HG02870 (cell line): ENCODE data around the gene ASIC4.

ENCODE experiments used
- ATAC-seq: cut with Tn5 transposase; IDR thresholded peaks from one replicate; pipeline ENCODE4 v1.9.1; 2021; ENCODE audit warnings: mild to moderate bottlenecking, moderate library complexity; ENCODE audit not compliant: unreplicated experiment

ASIC4 gene

DNA sequence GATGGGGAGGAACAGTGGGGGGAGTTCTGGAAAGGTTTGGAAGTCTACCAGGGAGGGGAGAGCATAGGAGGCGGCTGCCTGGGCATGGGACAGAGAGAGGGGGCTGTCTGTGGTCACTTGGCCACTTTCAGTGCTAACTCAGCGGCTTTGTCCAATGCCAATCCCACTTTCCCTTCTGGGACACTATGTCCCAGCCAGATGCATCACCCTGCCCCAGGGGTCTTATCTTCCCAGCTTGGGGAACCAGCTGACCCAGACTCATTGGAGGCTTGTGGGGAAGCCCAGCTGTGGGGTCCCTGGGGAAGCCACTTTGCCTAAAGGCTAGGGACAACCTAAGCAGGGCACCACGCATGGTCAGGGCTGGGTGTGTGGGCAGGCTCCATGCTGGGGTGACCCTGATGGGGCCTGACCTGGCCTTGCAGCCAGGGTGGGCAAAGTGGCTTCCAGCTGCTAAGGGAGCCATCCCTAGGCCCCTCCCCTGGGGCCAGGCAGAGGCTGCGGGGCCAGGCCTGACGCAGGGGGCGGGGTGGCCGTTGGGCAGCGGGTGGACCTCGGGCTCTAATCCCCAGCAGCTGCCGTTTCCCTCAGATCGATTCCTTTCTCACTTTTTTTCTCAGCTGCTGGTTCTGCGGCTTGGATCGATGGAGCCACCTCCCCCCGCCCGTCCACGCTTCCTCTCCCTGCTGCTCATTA, 1.6 kb upstream of the ASIC4 start:
- no peak for ATAC-seq

DNA sequence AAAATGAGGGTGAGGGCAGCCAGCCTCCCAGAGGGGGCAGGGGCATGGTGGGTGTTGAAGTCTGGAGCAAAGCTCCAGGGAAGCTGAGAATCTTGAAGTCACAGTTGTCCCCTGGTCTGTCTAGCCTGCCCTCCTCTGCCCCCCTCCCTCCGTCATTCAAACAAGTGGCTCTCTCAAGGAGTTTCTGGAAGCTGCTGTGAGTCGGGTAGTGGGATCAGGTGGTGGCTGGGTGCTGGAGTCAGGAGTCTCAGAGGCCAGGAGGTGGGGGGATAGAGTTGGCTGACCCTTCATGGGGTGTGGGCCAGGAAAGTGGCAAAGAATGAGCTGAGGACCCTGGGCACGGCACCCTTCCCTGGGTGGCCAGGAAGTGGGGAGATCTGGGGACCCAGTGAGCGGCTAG, 495 bp upstream of the ASIC4 start:
- ATAC-seq: no peak

- no peak for ATAC-seq
Measured at GRCh38 chr2:219514836-219515235, 554 bp downstream of the ASIC4 start.

DNA sequence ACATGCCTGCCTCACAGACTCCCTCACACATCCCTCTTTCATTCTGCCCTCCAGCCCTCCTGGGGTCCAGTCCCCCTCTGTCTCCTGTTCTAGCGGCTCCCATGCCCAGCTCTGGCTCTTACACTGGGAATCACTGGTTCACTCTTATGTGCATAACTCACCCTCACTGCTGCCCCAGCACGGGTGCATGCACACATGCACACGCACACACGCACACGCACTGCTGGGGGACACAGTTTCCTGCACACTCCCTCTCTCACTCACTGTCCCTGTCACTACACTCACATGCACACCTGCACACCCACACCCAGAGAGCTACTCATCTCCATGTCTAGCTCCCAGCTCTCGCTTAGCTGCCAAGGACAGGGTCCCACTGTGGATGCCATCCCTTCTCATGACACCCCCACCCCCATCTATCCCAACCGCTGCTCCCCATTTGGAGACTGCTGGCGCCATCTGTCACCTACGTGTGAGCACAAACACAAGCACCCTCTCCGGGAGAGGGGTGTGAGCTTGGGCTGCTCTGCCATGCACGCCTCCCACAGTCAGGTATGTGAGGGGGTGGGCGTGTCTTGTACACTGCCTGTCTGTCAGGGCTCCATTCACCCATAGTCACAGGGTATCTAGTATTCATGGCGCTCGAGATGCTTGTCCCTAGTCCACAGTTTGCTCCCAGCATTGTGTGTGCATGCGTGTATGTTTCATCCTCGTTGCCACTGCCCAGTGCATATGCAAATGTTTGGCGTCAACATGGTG, 1.8 kb downstream of the ASIC4 start:
- no peak for ATAC-seq

GRCh38 chr2:219516888-219517287, 2.6 kb downstream of the ASIC4 start:
- ATAC-seq: no peak

DNA sequence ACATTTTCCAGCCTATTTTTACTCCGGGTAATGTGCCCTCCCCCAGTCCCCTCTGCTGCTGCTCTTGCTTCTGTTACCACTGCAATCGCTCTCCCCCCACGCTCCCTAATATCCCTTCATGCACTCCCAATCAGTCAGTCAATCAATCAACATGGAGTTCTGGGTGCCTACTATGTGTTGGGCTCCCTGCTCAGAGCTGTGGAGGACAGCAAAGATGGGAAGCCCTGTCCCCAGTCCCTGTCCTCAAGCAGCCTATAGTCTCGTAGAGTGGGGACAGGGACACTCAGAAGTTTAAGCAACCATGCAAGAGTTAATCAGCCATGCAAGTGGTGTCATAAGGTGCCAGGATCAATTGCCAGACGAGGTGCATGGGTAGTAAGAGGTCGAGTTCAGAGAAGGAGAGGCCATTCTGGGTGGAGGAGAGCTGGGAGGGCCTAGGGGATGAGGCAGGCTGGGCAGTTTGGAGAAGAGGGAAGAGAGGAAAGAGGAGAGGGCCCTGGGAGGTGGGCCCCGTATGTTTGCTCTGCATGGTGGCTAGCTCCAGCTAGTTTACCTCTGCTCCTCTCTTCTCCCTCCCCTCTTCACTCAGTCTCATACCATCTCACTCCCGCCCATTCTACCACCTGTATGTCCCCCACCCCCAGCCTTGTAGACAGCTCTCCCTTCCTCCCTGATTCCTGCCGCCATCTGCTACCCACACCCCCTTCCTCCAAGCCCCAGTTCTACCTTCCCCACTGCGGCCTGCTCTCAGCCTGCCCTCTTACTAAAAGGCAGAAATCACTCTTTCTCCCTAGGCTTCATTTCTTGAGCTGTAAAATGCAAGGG, 3.9 kb downstream of the ASIC4 start:
- no peak for ATAC-seq

DNA sequence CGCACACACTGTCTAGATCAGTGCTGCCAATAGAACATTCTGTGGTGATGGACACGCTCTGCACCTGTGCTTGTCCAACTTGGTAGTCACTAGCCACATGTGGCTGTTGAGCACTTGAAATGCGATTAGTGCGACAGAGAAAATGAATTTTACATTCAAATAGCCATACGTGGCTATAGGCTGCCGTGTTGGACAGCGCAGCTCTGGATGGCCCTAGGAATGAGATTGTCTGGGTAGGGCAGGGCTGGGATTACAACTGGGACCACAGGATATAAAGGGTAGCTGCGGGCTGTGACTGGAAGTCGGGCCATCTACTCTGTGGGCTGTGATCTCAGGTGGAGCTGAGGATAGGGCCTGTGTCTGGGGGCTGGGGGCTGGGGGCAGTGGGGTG, 5.2 kb downstream of the ASIC4 start:
- ATAC-seq: no peak

- no peak for ATAC-seq
Measured at GRCh38 chr2:219520079-219520478, 5.8 kb downstream of the ASIC4 start.

- no peak for ATAC-seq
Measured at GRCh38 chr2:219521066-219521880, 7.0 kb downstream of the ASIC4 start.

- ATAC-seq: no peak
Measured at GRCh38 chr2:219522111-219523030, 8.1 kb downstream of the ASIC4 start.

- no peak for ATAC-seq
Measured at GRCh38 chr2:219523031-219523671, 8.9 kb downstream of the ASIC4 start.

- no peak for ATAC-seq
Measured at GRCh38 chr2:219524817-219525216, 10.5 kb downstream of the ASIC4 start.

DNA sequence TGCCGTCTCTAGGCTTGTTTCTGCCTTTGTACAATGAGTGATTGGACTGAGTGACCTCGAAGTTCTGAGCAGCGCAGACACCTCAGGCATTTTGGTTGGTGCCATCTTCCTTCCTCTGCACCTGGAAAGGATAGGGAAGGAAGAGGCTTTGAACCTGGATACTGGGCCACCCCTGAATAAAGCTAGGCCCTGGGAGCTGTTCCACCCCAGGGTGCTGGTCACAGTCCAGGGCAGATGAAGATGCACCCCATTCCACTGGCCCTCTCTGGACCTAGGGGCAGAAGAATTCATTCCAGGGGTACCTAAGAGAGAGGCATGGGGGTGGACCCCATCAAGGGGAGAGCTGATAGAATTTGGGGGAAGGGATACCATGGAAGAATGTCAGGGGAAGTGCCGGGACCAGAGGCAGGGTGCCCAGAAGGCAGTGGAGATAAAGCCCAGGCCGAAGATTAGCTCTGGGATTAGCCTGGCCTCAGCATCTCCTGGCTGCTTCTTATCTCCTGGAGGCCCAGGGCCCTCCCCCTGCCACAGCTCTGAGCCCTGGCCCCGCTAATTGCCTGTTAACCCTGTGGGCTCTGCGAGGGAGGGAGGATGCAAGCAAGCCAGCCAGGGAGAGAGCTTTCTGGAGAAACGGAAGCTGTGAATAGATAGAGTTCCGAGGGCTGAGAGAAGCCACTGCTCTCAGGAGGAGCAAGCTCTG, 11.4 kb downstream of the ASIC4 start:
- ATAC-seq: no peak

DNA sequence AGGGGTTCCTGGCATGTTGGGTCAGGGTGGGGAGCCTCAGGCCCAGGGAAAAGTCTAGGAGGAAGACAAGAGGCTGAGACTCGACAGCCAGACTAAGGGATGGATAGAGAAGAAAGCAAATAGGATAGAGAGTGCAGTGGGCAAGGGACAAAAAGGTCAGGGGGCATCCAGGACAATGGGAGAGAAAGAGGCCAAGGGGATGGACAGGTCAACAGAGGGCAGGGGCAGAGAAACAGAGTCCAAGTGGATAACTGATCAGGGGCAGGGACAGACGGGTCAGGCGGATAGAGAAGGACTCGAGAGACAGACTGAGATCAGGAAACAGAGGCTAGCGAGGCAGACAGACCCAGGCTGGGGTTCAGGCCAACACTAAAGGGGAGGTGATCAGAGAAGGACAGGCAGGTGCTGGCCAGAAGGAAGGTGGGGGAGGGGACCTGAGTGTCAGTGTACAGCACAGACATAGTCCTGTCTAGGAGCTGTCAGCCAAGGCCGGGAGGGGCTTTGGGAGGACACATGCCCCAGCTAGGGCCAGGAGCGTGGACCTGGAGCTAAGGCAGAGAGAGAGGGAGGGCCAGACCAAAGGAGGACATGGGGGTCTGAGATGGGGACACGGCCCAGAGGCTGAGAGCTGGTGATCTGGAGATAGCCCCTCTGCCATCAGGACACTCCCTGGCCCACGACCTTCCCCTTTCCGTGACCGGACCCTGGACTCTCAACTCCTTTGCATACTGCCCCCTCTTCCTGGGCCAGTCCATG, 12.2 kb downstream of the ASIC4 start:
- ATAC-seq: no peak

GRCh38 chr2:219527076-219527394, 12.8 kb downstream of the ASIC4 start:
- ATAC-seq: no peak

GRCh38 chr2:219527472-219527871, 13.2 kb downstream of the ASIC4 start:
- ATAC-seq: no peak

DNA sequence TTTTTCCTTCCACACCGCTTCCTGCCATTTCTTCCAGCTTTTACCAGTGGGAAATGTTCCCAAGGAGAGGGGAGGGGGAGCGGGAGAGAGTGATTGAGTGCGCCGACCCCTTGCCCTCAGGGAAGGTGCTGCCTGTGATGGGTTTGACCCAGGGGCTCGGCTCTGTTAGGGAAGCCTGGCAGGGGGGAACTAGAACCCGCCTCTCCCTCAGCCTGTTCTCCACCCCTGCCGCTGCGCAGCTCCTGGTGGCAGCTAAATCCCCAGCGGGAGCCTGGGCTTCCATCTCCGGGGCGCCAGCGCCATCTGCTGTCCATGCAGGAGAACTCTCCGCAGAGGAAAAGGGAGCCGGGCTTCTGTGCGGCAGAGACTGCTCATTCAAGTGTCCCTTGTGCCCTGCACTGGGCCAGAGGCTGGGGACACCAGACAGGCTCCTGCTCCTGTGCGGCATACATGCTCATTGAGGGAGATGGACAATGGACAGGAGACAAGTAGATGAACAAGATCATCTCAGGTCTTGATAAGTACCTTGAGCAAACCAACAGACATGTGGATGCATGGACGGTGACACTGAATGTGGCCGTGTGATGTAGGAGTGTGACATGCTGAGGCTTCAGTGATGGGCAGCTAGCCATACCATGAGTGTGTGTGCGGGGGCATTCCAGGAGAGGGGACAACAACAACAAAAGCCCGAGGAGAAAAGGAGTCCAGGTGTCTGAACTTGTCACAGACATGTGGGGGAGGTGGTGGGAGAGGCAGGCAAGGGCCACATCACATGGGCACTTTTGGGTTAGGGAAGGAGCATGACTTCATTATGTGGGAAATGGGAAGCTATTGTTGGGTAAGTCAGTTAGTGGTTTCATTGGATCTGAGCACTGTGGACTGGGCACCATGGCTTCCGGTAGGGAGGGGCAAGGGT, 16.0 kb downstream of the ASIC4 start:
- ATAC-seq: peak; percentile 92
